ENCODE data around the gene TACC2. TPM values are rescaled to one million over a fixed set of nuclear protein-coding genes. Genes with fewer than 3 reads are reported as not detected.

TACC2 gene
- total RNA-seq, 1 donor from 2014 or later = 13.4 TPM

- DNase-seq (ENCODE audit: low read depth) (no peak), FAIRE-seq (no peak)
- no peak for TF ChIP-seq CTCF (IDR thresholded peaks at IDR 0.05; ENCODE audit: insufficient read depth, low read length, severe bottlenecking)
- H3K27me3 ChIP-seq (ENCODE audit: control insufficient read depth, insufficient read depth, low read length) = no peaks in the 10 kb centered on the region
- peaks cover 18% of the 10 kb centered on the region for H3K36me3 ChIP-seq (ENCODE audit: control insufficient read depth, insufficient read depth, low read length)
- no peak overlapping the region for H3K4me3 ChIP-seq (ENCODE audit: low read depth, low read length)
Measured at GRCh38 chr10:122249303-122249850, 260.4 kb downstream of the TACC2 start.

DNA sequence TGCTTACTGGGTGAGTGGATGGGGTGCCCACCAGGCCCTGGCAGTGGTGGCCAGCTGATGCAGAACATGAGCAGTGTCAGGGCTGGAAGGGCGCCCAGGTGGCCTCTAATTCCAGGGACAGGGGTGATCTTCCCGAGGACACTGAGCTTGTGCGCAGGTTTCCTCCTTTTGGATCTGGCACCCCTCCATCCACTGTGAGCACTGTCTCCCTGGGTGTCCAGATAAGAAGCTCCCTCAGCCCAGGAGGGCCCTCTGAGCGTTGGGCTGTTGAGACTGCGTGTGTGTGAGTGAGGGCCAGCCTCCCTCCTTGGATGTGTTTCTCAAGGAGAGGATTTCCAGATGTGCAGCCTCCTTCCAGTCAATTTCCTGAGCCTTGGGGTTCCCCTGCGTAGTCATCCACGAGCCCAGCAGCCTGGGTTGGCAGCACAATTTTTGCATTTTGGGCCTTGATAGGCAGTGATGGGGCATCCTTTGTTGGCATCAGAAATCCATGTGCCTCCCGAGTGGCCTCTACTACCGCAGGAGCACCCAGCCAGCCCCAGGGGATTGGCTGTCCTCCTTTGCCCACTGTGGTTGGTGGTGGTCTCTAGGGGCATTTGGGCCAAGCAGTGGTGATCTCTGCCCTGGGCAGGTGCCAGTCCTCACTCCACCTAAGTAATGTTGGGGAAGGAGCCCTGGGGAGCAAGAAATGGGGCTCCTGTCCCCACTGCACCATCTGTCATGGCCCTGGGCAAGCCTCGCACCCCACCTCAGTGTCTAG, 261.2 kb downstream of the TACC2 start:
- no peak for FAIRE-seq

GRCh38 chr10:122251459-122252255, 262.7 kb downstream of the TACC2 start:
- TF ChIP-seq CTCF (IDR thresholded peaks at IDR 0.05; ENCODE audit: insufficient read depth, low read length, severe bottlenecking) = no peak
- no peak overlapping the region for H3K4me3 ChIP-seq (ENCODE audit: low read depth, low read length)
- peaks cover 22% of the 10 kb centered on the region for H3K36me3 ChIP-seq (ENCODE audit: control insufficient read depth, insufficient read depth, low read length)
- no peak for FAIRE-seq
- no peak for DNase-seq (ENCODE audit: low read depth)
- H3K27me3 ChIP-seq (ENCODE audit: control insufficient read depth, insufficient read depth, low read length) = no peaks in the 10 kb centered on the region

More for the DNA sequence above, 261.2 kb downstream of the TACC2 start:
- H3K4me3 ChIP-seq (ENCODE audit: low read depth, low read length) = no peak overlapping the region
- TF ChIP-seq CTCF (IDR thresholded peaks at IDR 0.05; ENCODE audit: insufficient read depth, low read length, severe bottlenecking) = no peak
- peaks cover 18% of the 10 kb centered on the region for H3K36me3 ChIP-seq (ENCODE audit: control insufficient read depth, insufficient read depth, low read length)
- DNase-seq (ENCODE audit: low read depth) = no peak
- no peaks in the 10 kb centered on the region for H3K27me3 ChIP-seq (ENCODE audit: control insufficient read depth, insufficient read depth, low read length)

- H3K27me3 ChIP-seq (ENCODE audit: control insufficient read depth, insufficient read depth, low read length) = no peaks in the 10 kb centered on the region
- TF ChIP-seq CTCF (IDR thresholded peaks at IDR 0.05; ENCODE audit: insufficient read depth, low read length, severe bottlenecking) = no peak
- no peak overlapping the region for H3K4me3 ChIP-seq (ENCODE audit: low read depth, low read length)
- DNase-seq (ENCODE audit: low read depth) (no peak), FAIRE-seq (no peak)
- H3K36me3 ChIP-seq (ENCODE audit: control insufficient read depth, insufficient read depth, low read length) = peaks cover 22% of the 10 kb centered on the region
Measured at GRCh38 chr10:122252805-122253204, 263.8 kb downstream of the TACC2 start.

DNA sequence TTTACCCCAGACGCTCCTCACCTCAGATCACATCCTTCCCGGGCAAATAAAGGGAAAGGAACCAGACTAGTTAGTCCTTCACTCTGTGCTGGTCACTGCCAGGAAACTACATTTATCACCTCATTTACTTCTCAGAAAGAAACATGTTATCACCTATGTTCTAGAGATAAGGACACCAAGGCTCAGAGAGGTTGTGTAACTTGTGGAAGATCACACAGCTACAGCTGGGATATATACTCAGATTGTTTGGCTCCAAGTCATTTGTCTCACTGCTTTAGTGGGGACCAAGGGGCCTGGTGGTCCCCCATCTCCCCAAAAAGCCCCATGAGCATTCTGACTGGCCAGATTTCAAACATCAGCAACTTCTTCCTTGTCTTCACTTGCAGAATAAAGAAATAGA, 264.6 kb downstream of the TACC2 start:
- Histone ChIP-seq H3K27me3 (ENCODE audit: control insufficient read depth, insufficient read depth, low read length) (no peaks in the 10 kb centered on the region), H3K4me3 (ENCODE audit: low read depth, low read length) (no peak overlapping the region), H3K36me3 (ENCODE audit: control insufficient read depth, insufficient read depth, low read length) (peaks cover 20% of the 10 kb centered on the region)
- DNase-seq (ENCODE audit: low read depth) = no peak
- no peak for FAIRE-seq
- no peak for TF ChIP-seq CTCF (IDR thresholded peaks at IDR 0.05; ENCODE audit: insufficient read depth, low read length, severe bottlenecking)
